ENCODE data around the gene FSTL5.

GRCh38 chr4:161486461-161486860, 677.3 kb downstream of the FSTL5 start:
- TF ChIP-seq CTCF (IDR thresholded peaks at IDR 0.05; ENCODE audit: low read depth, low read length, poor library complexity, severe bottlenecking): no peak
- no peak for TF ChIP-seq EZH2phosphoT487 (IDR thresholded peaks at IDR 0.05; ENCODE audit: borderline replicate concordance, low read length)

Data from DOHH2 (cell line).